Right kidney (tissue), 1 donor: ENCODE data around the gene ZNF160.
"Not testable (repeated sequence)": the region's sequence is repeated elsewhere in the genome, so short reads cannot be mapped to it uniquely, and the experiment has no call there.

Experiments used
- DNase-seq: peaks from one replicate; pipeline ENCODE4 v3.0.0-alpha.2; 2016

Gene ZNF160

DNA sequence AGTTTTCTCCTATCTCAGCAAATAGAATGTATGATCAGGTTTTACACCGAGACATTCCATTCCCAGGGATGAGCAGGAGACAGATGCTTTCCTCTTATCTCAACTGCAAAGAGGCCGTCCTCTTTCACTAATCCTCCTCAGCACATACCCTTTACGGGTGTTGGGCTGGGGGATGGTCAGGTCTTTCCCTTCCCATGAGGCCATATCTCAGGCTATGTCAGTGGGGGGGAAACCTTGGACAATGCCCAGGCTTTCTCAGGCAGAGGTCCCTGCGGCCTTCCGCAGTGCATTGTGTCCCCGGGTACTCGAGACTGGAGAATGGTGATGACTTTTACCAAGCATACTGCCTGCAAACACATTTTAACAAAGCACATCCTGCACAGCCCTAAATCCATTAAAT lies 74.9 kb downstream of the ZNF160 start:
- DNase-seq: not testable (repeated sequence)

DNA sequence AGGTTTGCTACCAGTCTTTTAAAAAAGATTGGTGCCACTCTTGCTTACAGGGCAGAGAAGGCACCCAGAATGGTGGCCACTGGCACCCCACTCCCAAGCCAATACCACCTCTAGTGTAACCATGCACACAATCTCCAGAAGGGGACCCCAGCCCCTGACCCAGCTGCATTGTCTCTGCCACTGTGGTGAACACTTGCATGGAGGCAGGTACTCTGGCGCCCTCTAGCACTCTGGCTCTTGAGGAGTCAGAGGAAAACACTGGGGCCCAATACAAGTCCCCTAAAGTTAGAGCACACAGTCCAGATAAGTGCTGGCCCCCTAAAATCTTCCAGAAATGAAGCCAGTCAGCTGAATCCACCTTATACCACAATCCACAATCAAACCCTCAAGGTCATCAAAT lies 83.5 kb downstream of the ZNF160 start:
- DNase-seq: no peak
